HUES6 (cell line): Measurements from ENCODE around the gene GPATCH1.

ENCODE experiments used
- H3K27ac ChIP-seq: 2 replicates; pipeline ENCODE4 v1.7.0; 2013; ENCODE audit warnings: low read depth, mild to moderate bottlenecking, low read length, inconsistent platforms
- H3K27me3 ChIP-seq: 2 replicates; pipeline ENCODE4 v1.6.1; 2013; ENCODE audit warnings: low read length; ENCODE audit not compliant: control insufficient read depth, insufficient read depth
- H3K36me3 ChIP-seq: 2 replicates; pipeline ENCODE4 v1.6.1; 2013; ENCODE audit warnings: low read length; ENCODE audit not compliant: control insufficient read depth, insufficient read depth
- H3K4me1 ChIP-seq: 2 replicates; pipeline ENCODE4 v1.6.1; 2013; ENCODE audit warnings: low read length; ENCODE audit not compliant: control insufficient read depth, insufficient read depth
- H3K4me3 ChIP-seq: 2 replicates; pipeline ENCODE4 v1.5.1; 2013; ENCODE audit warnings: low read depth, low read length
- H3K9ac ChIP-seq: one replicate; pipeline ENCODE4 v1.6.1; 2013; ENCODE audit warnings: mild to moderate bottlenecking, low read length
- H3K9me3 ChIP-seq: 2 replicates; pipeline ENCODE4 v1.6.1; 2013; ENCODE audit warnings: low read depth, low read length; ENCODE audit not compliant: control insufficient read depth, insufficient read depth

Gene GPATCH1

GRCh38 chr19:33063753-33064457 is 17.1 kb upstream of the GPATCH1 start:
- no peak overlapping the region for H3K27ac ChIP-seq

GRCh38 chr19:33064458-33064791 is 16.6 kb upstream of the GPATCH1 start:
- Histone ChIP-seq H3K4me1 (peaks cover 5% of the 10 kb centered on the region; the same call in 1 of the 2 replicates), H3K9me3 (no peaks in the 10 kb centered on the region), H3K27ac (no peak overlapping the region), H3K9ac (peak overlapping the region; percentile 73), H3K27me3 (peaks cover 21% of the 10 kb centered on the region), H3K4me3 (peak overlapping the region; percentile 88), H3K36me3 (no peaks in the 10 kb centered on the region)

More at GRCh38 chr19:33063753-33064457, 17.1 kb upstream of the GPATCH1 start:
- peak overlapping the region; percentile 88 for H3K4me3 ChIP-seq
- no peaks in the 10 kb centered on the region for H3K9me3 ChIP-seq
- H3K27me3 ChIP-seq = peaks cover 21% of the 10 kb centered on the region
- H3K4me1 ChIP-seq = peaks cover 5% of the 10 kb centered on the region; the same call in 1 of the 2 replicates
- no peaks in the 10 kb centered on the region for H3K36me3 ChIP-seq
- peak overlapping the region; percentile 73 for H3K9ac ChIP-seq

- Histone ChIP-seq H3K27ac (no peak within 1 kb of the TSS), H3K9me3 (no peaks in the 10 kb centered on the region), H3K4me3 (peak within 1 kb of the TSS; percentile 88), H3K36me3 (no peaks in the 10 kb centered on the region), H3K27me3 (peaks cover 21% of the 10 kb centered on the region), H3K9ac (peak within 1 kb of the TSS; percentile 77), H3K4me1 (peaks cover 10% of the 10 kb centered on the region)
These were observed 16.0 kb upstream of the GPATCH1 start, which contains the start of gene RHPN2 for GRCh38 chr19:33064792-33065550. TSS of gene RHPN2 (minus strand) at chr19:33064888. CDS start at chr19:33064852, 36 bp downstream.

- H3K27me3 ChIP-seq = peaks cover 21% of the 10 kb centered on the region
- H3K4me3 ChIP-seq = no peak overlapping the region
- no peak overlapping the region for H3K27ac ChIP-seq
- peaks cover 11% of the 10 kb centered on the region for H3K4me1 ChIP-seq
- H3K36me3 ChIP-seq = no peaks in the 10 kb centered on the region
- no peak overlapping the region for H3K9ac ChIP-seq
- H3K9me3 ChIP-seq = no peaks in the 10 kb centered on the region
These were observed 14.4 kb upstream of the GPATCH1 start for GRCh38 chr19:33066543-33066942.

- H3K4me1 ChIP-seq = peaks cover 11% of the 10 kb centered on the region
- H3K27me3 ChIP-seq = peaks cover 21% of the 10 kb centered on the region
- no peaks in the 10 kb centered on the region for H3K36me3 ChIP-seq
- H3K4me3 ChIP-seq = no peak overlapping the region
- H3K9ac ChIP-seq = no peak overlapping the region
- H3K27ac ChIP-seq = no peak overlapping the region
- H3K9me3 ChIP-seq = no peaks in the 10 kb centered on the region
These were observed 13.9 kb upstream of the GPATCH1 start for GRCh38 chr19:33067121-33067520.

- no peaks in the 10 kb centered on the region for H3K27me3 ChIP-seq
- no peak overlapping the region for H3K27ac ChIP-seq
- no peaks in the 10 kb centered on the region for H3K9me3 ChIP-seq
- peaks cover 6% of the 10 kb centered on the region; the same call in 1 of the 2 replicates for H3K4me1 ChIP-seq
- no peak overlapping the region for H3K9ac ChIP-seq
- no peaks in the 10 kb centered on the region for H3K36me3 ChIP-seq
- no peak overlapping the region for H3K4me3 ChIP-seq
These were observed 9.1 kb upstream of the GPATCH1 start for GRCh38 chr19:33071887-33072286.

- H3K9ac ChIP-seq = no peak overlapping the region
- no peak overlapping the region for H3K4me3 ChIP-seq
- peaks cover 8% of the 10 kb centered on the region for H3K4me1 ChIP-seq
- H3K27ac ChIP-seq = no peak overlapping the region
- H3K9me3 ChIP-seq = no peaks in the 10 kb centered on the region
- no peaks in the 10 kb centered on the region for H3K27me3 ChIP-seq
- H3K36me3 ChIP-seq = no peaks in the 10 kb centered on the region
These were observed 5.5 kb upstream of the GPATCH1 start for GRCh38 chr19:33075519-33075918.

- peaks cover 7% of the 10 kb centered on the region; the same call in 1 of the 2 replicates for H3K4me1 ChIP-seq
- H3K4me3 ChIP-seq = no peak overlapping the region
- no peaks in the 10 kb centered on the region for H3K9me3 ChIP-seq
- no peaks in the 10 kb centered on the region for H3K27me3 ChIP-seq
- H3K9ac ChIP-seq = no peak overlapping the region
- no peak overlapping the region for H3K27ac ChIP-seq
- H3K36me3 ChIP-seq = peaks cover 22% of the 10 kb centered on the region
These were observed 4.7 kb downstream of the GPATCH1 start for GRCh38 chr19:33085570-33086128.

- Histone ChIP-seq H3K9ac (no peak overlapping the region), H3K4me3 (no peak overlapping the region), H3K4me1 (peaks cover 3% of the 10 kb centered on the region; the same call in 1 of the 2 replicates), H3K27me3 (no peaks in the 10 kb centered on the region), H3K27ac (no peak overlapping the region), H3K9me3 (no peaks in the 10 kb centered on the region), H3K36me3 (peaks cover 32% of the 10 kb centered on the region)
These were observed 6.0 kb downstream of the GPATCH1 start for GRCh38 chr19:33086955-33087354.

- H3K4me3 ChIP-seq = no peak overlapping the region
- no peaks in the 10 kb centered on the region for H3K4me1 ChIP-seq
- no peaks in the 10 kb centered on the region for H3K27me3 ChIP-seq
- no peaks in the 10 kb centered on the region for H3K9me3 ChIP-seq
- H3K27ac ChIP-seq = no peak overlapping the region
- H3K36me3 ChIP-seq = peaks cover 48% of the 10 kb centered on the region
- H3K9ac ChIP-seq = no peak overlapping the region
These were observed 8.0 kb downstream of the GPATCH1 start for GRCh38 chr19:33089010-33089409.

- no peaks in the 10 kb centered on the region for H3K9me3 ChIP-seq
- H3K4me3 ChIP-seq = no peak overlapping the region
- H3K27me3 ChIP-seq = no peaks in the 10 kb centered on the region
- no peak overlapping the region for H3K9ac ChIP-seq
- peak overlapping the region; percentile 35; the same call in 1 of the 2 replicates for H3K27ac ChIP-seq
- H3K4me1 ChIP-seq = no peaks in the 10 kb centered on the region
- H3K36me3 ChIP-seq = peaks cover 58% of the 10 kb centered on the region
These were observed 9.2 kb downstream of the GPATCH1 start for GRCh38 chr19:33090179-33090578.
